Colonic mucosa (tissue), 4 donors: ENCODE measurements around the gene FBXW8. TPM values are rescaled to one million over a fixed set of nuclear protein-coding genes. Genes with fewer than 3 reads are reported as not detected.

Source experiments
- DNase-seq: peaks from one replicate; pipeline ENCODE4 v3.0.0-alpha.2; 2020
- H3K27ac ChIP-seq: fragments of 200-600 bp; one replicate; pipeline ENCODE4 v1.8.0; 2021
- H3K27me3 ChIP-seq: fragments of 200-600 bp; one replicate; pipeline ENCODE4 v1.8.0; 2021
- H3K36me3 ChIP-seq: fragments of 200-600 bp; one replicate; pipeline ENCODE4 v1.8.0; 2021
- H3K4me1 ChIP-seq: fragments of 200-600 bp; one replicate; pipeline ENCODE4 v1.8.0; 2021; ENCODE audit warnings: mild to moderate bottlenecking
- H3K4me3 ChIP-seq: fragments of 200-600 bp; one replicate; pipeline ENCODE4 v1.8.0; 2021
- H3K9ac ChIP-seq, 2 donors: one replicate each; pipeline ENCODE4 v1.7.0; 2013; ENCODE audit warnings: control low read depth in 2 of 2, low read depth in 2 of 2, low read length in 2 of 2
- H3K9me3 ChIP-seq: fragments of 200-600 bp; one replicate; pipeline ENCODE4 v1.8.0; 2021
- intact Hi-C: fragments of 100-400 bp; cut with DNase I; formaldehyde crosslinking; loops from one replicate; pipeline ENCODE4 v1.14.1; 2022
- total RNA-seq, 2 donors: library from RNA; stranded (reverse); fragmentation: NEBNext Ultra II Directional in 1 of 2; extraction: Animal tissue kit (Norgen Biotek cat#: 25700) in 1 of 2; gene quantifications; one replicate each; pipeline ENCODE4 v1.2.1, GENCODE V29; 2021
- TF ChIP-seq, protein P1 (sequence below): fragments of 200-600 bp; IDR thresholded peaks from one replicate; pipeline ENCODE4 v1.8.0; 2022; ENCODE audit warnings: antibody characterized with exemption, mild to moderate bottlenecking
- donor health status: healthy.
- donor health status: DM: no; HTN: no; CAD: no.
- donor health status: DM: no; HTN: no; CAD: no.

The FBXW8 gene
- total RNA-seq, 2 donors from 2014 or later: 11.1 to 13.7 TPM

- TF ChIP-seq, protein P1, sequence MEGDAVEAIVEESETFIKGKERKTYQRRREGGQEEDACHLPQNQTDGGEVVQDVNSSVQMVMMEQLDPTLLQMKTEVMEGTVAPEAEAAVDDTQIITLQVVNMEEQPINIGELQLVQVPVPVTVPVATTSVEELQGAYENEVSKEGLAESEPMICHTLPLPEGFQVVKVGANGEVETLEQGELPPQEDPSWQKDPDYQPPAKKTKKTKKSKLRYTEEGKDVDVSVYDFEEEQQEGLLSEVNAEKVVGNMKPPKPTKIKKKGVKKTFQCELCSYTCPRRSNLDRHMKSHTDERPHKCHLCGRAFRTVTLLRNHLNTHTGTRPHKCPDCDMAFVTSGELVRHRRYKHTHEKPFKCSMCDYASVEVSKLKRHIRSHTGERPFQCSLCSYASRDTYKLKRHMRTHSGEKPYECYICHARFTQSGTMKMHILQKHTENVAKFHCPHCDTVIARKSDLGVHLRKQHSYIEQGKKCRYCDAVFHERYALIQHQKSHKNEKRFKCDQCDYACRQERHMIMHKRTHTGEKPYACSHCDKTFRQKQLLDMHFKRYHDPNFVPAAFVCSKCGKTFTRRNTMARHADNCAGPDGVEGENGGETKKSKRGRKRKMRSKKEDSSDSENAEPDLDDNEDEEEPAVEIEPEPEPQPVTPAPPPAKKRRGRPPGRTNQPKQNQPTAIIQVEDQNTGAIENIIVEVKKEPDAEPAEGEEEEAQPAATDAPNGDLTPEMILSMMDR: no peak
- Histone ChIP-seq H3K36me3 (no peaks in the 10 kb centered on the region), H3K4me3 (no peak overlapping the region), H3K27me3 (no peaks in the 10 kb centered on the region), H3K4me1 (peaks cover 11% of the 10 kb centered on the region), H3K9ac (no peak overlapping the region), H3K27ac (no peak overlapping the region), H3K9me3 (no peaks in the 10 kb centered on the region)
- DNase-seq: peak; percentile 48
- intact Hi-C loops: no loop called here
These were observed 10.2 kb downstream of the FBXW8 start for GRCh38 chr12:116920939-116921338.

GRCh38 chr12:116922194-116922897, 11.6 kb downstream of the FBXW8 start:
- H3K4me3 ChIP-seq: no peak overlapping the region
- no peaks in the 10 kb centered on the region for H3K9me3 ChIP-seq
- intact Hi-C loops: no loop called here
- H3K36me3 ChIP-seq: no peaks in the 10 kb centered on the region
- TF ChIP-seq, protein P1: no peak
- H3K4me1 ChIP-seq: peaks cover 6% of the 10 kb centered on the region
- no peak overlapping the region for H3K27ac ChIP-seq
- no peak overlapping the region for H3K9ac ChIP-seq
- no peak for DNase-seq
- H3K27me3 ChIP-seq: no peaks in the 10 kb centered on the region

- intact Hi-C loops: no loop called here
- Histone ChIP-seq H3K27ac (no peak overlapping the region), H3K27me3 (no peaks in the 10 kb centered on the region), H3K4me1 (peaks cover 4% of the 10 kb centered on the region), H3K4me3 (no peak overlapping the region), H3K36me3 (no peaks in the 10 kb centered on the region), H3K9ac (no peak overlapping the region), H3K9me3 (no peaks in the 10 kb centered on the region)
- no peak for DNase-seq
- TF ChIP-seq, protein P1: no peak
These were observed 14.1 kb downstream of the FBXW8 start for GRCh38 chr12:116924558-116925453.

DNA sequence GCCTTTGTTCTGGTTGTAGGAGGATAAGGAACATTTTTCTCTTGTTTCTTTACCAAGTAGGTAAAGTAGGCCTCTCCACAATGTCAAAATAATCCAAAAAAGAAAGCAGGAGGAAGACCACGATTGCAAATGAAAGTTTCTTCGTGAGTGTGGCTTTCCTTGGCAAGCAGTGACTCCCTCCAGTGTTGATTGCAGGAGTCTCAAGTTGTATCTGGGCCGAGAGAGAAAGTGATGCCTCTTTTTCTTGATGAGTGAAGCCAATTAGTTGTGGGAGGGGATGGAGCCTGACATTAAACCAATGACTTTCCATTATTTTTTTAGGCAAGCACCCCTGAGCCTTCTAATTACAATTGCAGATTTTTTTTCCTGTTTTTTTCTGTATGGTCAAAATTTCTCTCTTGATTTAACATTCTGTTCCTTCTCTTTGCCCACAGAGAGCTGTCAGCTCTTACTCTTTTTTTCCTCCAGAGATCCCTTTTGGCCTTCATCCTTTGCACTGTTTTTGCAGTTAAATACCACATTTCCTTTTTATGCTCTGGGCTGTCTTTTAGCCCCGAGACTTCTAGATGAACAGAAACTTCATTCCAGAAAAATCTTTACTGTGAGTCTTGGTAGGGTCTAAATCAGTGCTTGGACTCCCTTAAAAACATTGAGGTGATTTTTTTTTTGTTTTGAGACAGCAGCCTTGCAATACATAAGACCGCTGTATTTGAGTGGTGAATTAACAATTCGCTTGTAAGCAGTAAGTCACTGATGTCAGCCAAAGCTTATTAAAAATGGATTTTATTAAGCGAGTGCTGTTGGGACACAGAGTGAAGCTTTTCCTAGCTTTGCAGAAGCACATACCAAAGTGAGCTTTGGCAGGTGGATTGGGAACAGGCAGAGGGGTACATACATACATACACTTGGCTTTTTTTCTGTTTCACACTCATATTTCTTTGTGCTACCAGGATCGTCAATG, 15.8 kb downstream of the FBXW8 start:
- no peaks in the 10 kb centered on the region for H3K36me3 ChIP-seq
- no peak for DNase-seq
- intact Hi-C loops: no loop called here
- H3K9ac ChIP-seq: no peak overlapping the region
- no peaks in the 10 kb centered on the region for H3K4me1 ChIP-seq
- H3K9me3 ChIP-seq: no peaks in the 10 kb centered on the region
- TF ChIP-seq, protein P1: no peak
- no peak overlapping the region for H3K27ac ChIP-seq
- H3K27me3 ChIP-seq: no peaks in the 10 kb centered on the region
- H3K4me3 ChIP-seq: no peak overlapping the region
